SW 1271 (cell line): Measurements from ENCODE around the gene TTC22.

Source experiments
- DNase-seq, 2 experiments: peaks; one replicate each; lab custom pipeline; 2025; lab: John Stamatoyannopoulos, UW

Gene TTC22

GRCh38 chr1:54751426-54751825 lies 49.7 kb downstream of the TTC22 start:
- no peak for DNase-seq

- DNase-seq = no peak
Observed at GRCh38 chr1:54750596-54750995, 50.5 kb downstream of the TTC22 start.

DNA sequence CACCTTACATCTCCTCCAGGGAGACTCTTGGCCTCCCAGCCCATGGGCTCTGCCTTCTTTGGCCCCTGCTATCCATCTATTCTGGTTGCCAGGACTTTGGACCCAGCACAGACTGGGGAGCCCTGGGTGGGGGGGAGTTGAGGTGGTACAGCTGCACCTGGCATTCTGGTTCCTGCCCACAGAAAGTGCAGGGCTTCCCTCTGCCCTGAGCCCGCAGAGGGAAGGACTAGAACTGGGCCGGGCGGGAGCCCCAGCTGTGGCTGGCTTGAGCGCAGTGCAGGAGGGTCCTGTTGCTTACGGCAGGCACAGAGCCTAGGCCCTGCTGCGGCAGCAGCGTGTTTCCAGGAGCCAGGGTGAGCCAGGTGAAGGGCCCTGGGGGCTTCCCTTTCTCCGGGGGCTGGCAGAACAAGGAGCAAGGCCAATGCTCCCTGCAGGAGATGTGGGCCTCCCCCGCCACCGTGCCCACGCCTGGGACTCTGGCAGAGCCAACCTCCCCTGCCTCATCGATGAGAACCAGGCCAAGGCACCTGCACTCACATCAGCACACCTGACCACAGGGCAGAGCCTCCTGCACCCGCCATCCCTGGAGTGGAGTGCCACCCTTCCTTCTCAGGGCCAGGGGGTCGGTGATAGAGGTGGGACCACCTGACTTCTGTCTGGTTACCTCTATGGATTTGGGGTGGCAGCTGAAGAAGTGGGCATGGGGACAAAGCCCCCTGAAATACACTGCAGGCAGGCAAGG lies 52.9 kb downstream of the TTC22 start:
- DNase-seq = no peak

- no peak for DNase-seq
Observed at GRCh38 chr1:54745864-54746263, 55.3 kb downstream of the TTC22 start.

DNA sequence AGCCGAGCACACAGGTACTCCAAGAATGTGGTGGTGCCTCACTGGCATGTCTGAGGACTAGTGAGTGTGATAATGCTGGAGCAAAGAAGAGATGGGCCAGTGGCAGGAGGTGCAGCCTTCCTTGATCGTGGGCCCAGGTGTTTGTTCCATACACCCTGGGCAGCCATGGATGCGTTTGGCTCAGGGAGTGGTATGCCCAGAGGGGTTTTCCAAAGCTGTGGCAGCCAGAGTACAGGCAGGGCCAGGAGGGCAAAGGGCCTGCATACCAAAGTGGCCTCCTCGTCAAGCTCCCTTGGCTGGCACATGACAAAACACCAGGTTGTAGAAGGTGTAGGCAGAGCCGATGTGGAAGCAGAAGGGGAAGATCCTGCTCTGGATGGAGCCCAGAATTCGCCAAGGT lies 55.8 kb downstream of the TTC22 start:
- DNase-seq = no peak

- no peak for DNase-seq
Observed at GRCh38 chr1:54744696-54745095, 56.4 kb downstream of the TTC22 start.

- no peak for DNase-seq
Observed at GRCh38 chr1:54743416-54744226, 57.5 kb downstream of the TTC22 start.

DNA sequence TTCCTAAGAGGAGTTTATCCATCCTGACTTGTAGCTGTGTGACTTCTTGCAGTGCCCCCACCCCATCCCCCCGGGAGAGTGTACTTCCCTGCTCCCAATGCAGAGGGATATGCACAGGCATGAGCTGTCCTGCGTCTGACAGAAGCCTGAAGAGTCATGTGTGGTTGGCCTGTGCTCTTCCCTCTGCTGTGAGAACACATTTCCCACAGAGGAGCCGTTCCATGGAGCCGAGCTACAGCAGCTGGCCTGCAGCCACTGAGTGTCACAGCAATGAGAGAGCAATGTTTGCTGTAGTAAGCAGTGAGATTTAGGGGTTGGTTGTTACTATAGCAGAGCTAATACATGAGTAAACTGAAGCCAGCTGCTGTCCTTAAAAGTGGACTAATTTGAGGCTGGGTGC lies 58.8 kb downstream of the TTC22 start:
- no peak for DNase-seq

GRCh38 chr1:54741531-54741930 lies 59.6 kb downstream of the TTC22 start:
- no peak for DNase-seq

GRCh38 chr1:54738244-54738643 lies 62.9 kb downstream of the TTC22 start:
- no peak for DNase-seq

- no peak for DNase-seq
Observed at GRCh38 chr1:54736685-54737084, 64.4 kb downstream of the TTC22 start.
